ENCODE measurements around the gene KIF2A.

The KIF2A gene

DNA sequence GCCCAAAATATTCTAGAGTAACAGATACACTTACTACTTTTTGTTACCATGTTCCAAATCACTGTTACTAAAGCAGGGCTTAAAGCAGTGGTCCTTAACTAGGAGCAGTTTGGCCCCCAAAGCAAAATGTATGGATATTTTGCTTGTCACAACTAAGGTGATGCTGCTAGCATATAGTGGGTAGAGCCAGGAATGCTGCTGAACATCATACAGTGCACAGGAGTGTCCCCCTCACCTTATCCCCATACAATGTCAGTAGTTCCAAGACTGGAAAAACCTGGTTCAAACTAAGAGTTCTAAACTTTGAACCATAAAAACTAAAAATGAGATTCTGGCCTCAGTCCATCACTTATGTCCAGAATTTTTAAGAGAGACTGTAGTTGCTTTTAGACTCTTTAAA is 69.6 kb downstream of the KIF2A start:
- H3K36me3 ChIP-seq (ENCODE audit: control insufficient read depth, insufficient read depth, low read length): peaks cover 67% of the 10 kb centered on the region
- H3K4me3 ChIP-seq (ENCODE audit: extremely low read depth, insufficient read depth, low read length, poor library complexity, severe bottlenecking): no peak overlapping the region
- H3K27ac ChIP-seq (ENCODE audit: low read depth, low read length, severe bottlenecking): no peak overlapping the region
- no peaks in the 10 kb centered on the region for H3K4me1 ChIP-seq (ENCODE audit: control insufficient read depth, insufficient read depth, low read length, poor library complexity, severe bottlenecking)
- H3K9me3 ChIP-seq (ENCODE audit: control insufficient read depth, low read length): no peaks in the 10 kb centered on the region

DNA sequence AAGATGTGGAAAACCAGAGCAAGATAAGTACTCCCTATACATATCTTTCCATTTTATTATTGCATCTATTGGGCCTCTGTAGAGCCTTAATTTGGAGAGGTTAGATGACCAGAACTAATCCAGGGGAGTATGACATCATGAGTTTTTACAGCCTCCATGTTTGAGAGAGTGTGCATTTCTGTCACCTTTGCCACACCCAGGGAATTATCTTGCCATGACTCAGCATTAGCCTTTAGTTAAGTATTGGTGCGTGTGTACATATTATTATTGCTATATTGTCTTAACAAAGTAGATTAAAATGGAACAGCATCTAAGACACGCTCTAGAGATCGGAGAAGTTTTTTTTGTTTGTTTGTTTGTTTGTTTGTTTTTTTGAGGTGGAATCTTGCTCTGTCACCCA is 70.1 kb downstream of the KIF2A start:
- no CpG with 5 or more reads among the region's 3 CpGs for WGBS, 2 experiments (ENCODE audit: insufficient coverage in 2 of 2)
- Histone ChIP-seq H3K27ac (ENCODE audit: low read depth, low read length, severe bottlenecking) (no peak overlapping the region), H3K36me3 (ENCODE audit: control insufficient read depth, insufficient read depth, low read length) (peaks cover 72% of the 10 kb centered on the region)

GRCh38 chr5:62385131-62385530 is 79.1 kb downstream of the KIF2A start:
- H3K27ac ChIP-seq (ENCODE audit: low read depth, low read length, severe bottlenecking): peak overlapping the region; percentile 17
- WGBS, 2 experiments (ENCODE audit: insufficient coverage in 2 of 2): 100% methylated on average over 3 of the region's 4 CpGs

More for the DNA sequence above, 70.1 kb downstream of the KIF2A start:
- Histone ChIP-seq H3K4me1 (ENCODE audit: control insufficient read depth, insufficient read depth, low read length, poor library complexity, severe bottlenecking) (no peaks in the 10 kb centered on the region), H3K9me3 (ENCODE audit: control insufficient read depth, low read length) (no peaks in the 10 kb centered on the region), H3K4me3 (ENCODE audit: extremely low read depth, insufficient read depth, low read length, poor library complexity, severe bottlenecking) (no peak overlapping the region)

DNA sequence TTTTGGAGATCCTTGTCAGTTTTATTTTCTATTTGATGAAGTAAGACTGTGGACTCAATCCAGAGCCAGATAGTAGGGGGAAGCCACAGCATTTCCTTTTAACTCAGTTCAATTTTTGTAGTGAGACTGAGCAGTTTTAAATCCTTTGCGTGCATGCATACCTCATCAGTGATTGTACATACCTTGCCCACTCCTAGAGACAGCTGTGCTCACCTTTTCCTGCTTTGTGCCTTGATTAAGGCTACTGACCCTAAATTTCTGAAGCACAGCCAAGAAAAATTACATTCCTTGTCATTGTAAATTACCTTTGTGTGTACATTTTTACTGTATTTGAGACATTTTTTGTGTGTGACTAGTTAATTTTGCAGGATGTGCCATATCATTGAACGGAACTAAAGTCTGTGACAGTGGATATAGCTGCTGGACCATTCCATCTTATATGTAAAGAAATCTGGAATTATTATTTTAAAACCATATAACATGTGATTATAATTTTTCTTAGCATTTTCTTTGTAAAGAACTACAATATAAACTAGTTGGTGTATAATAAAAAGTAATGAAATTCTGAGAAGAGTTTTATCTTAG is 79.9 kb downstream of the KIF2A start:
- Histone ChIP-seq H3K4me1 (ENCODE audit: control insufficient read depth, insufficient read depth, low read length, poor library complexity, severe bottlenecking) (no peaks in the 10 kb centered on the region), H3K36me3 (ENCODE audit: control insufficient read depth, insufficient read depth, low read length) (peaks cover 82% of the 10 kb centered on the region), H3K9me3 (ENCODE audit: control insufficient read depth, low read length) (no peaks in the 10 kb centered on the region), H3K4me3 (ENCODE audit: extremely low read depth, insufficient read depth, low read length, poor library complexity, severe bottlenecking) (no peak overlapping the region), H3K27ac (ENCODE audit: low read depth, low read length, severe bottlenecking) (no peak overlapping the region)
- WGBS, 2 experiments (ENCODE audit: insufficient coverage in 2 of 2): 88% methylated on average over 1 of the region's 2 CpGs; no CpG with 5 or more reads in 1 of the 2 experiments

More at GRCh38 chr5:62385131-62385530, 79.1 kb downstream of the KIF2A start:
- Histone ChIP-seq H3K9me3 (ENCODE audit: control insufficient read depth, low read length) (no peaks in the 10 kb centered on the region), H3K4me1 (ENCODE audit: control insufficient read depth, insufficient read depth, low read length, poor library complexity, severe bottlenecking) (no peaks in the 10 kb centered on the region), H3K36me3 (ENCODE audit: control insufficient read depth, insufficient read depth, low read length) (peaks cover 84% of the 10 kb centered on the region), H3K4me3 (ENCODE audit: extremely low read depth, insufficient read depth, low read length, poor library complexity, severe bottlenecking) (no peak overlapping the region)

GRCh38 chr5:62386824-62387223 is 80.8 kb downstream of the KIF2A start:
- Histone ChIP-seq H3K36me3 (ENCODE audit: control insufficient read depth, insufficient read depth, low read length) (peaks cover 77% of the 10 kb centered on the region), H3K9me3 (ENCODE audit: control insufficient read depth, low read length) (no peaks in the 10 kb centered on the region), H3K27ac (ENCODE audit: low read depth, low read length, severe bottlenecking) (no peak overlapping the region), H3K4me3 (ENCODE audit: extremely low read depth, insufficient read depth, low read length, poor library complexity, severe bottlenecking) (no peak overlapping the region), H3K4me1 (ENCODE audit: control insufficient read depth, insufficient read depth, low read length, poor library complexity, severe bottlenecking) (no peaks in the 10 kb centered on the region)

GRCh38 chr5:62395210-62395950 is 89.4 kb downstream of the KIF2A start:
- H3K4me1 ChIP-seq (ENCODE audit: control insufficient read depth, insufficient read depth, low read length, poor library complexity, severe bottlenecking): no peaks in the 10 kb centered on the region
- no peaks in the 10 kb centered on the region for H3K9me3 ChIP-seq (ENCODE audit: control insufficient read depth, low read length)
- 100% methylated on average over 1 to 4 of the region's 5 CpGs for WGBS, 2 experiments (ENCODE audit: insufficient coverage in 2 of 2)
- H3K36me3 ChIP-seq (ENCODE audit: control insufficient read depth, insufficient read depth, low read length): peaks cover 75% of the 10 kb centered on the region
- no peak overlapping the region for H3K4me3 ChIP-seq (ENCODE audit: extremely low read depth, insufficient read depth, low read length, poor library complexity, severe bottlenecking)
- H3K27ac ChIP-seq (ENCODE audit: low read depth, low read length, severe bottlenecking): no peak overlapping the region

DNA sequence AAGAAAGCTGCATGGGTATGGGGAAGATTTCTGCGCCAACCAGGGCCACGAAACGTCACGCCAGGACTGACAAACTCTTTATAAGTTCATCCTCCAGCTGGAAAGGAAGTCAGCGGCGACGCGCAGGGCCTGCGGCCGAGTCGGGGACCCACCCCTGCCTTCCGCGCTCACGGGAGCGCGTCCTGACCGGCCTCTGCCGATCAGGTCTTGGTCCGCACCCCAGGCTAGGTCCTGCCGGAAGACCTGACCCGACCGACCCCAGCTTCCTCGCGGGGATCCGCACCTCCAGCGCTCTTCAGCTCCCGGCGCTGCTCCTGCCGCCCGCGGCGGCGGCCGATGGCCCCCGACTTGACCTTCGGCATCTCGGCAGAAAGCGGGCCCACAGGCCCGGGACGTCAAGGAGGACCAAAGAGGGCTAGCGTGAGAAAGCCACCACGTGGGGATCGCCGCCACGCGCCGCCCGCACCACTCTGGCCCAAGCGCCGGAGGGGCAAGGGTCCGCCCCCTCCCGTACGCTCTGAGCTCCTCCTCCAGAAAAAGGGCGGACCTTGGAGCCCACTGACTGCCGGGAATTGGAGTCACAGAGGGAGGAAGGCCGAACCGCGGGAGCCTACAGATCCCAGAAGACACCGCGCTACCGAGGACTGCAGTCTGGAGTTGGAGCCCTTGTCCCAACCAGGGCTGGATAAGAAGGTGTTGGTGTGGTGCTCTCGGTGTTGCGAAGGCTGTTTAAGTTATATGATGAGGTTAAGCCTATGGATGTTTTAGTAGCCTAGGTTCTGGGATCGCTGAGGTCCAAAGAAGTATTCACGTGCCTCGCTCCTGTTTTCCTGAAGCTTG is 97.6 kb downstream of the KIF2A start, which contains the start of gene DIMT1:
TSS of gene DIMT1 (minus strand) at position 495 of the 840 bp plus-strand sequence. CDS start at position 362, 133 bp downstream.
- H3K4me1 ChIP-seq (ENCODE audit: control insufficient read depth, insufficient read depth, low read length, poor library complexity, severe bottlenecking): peaks cover 7% of the 10 kb centered on the region
- no peaks in the 10 kb centered on the region for H3K9me3 ChIP-seq (ENCODE audit: control insufficient read depth, low read length)
- peak within 1 kb of the TSS; percentile 79 for H3K4me3 ChIP-seq (ENCODE audit: extremely low read depth, insufficient read depth, low read length, poor library complexity, severe bottlenecking)
- H3K36me3 ChIP-seq (ENCODE audit: control insufficient read depth, insufficient read depth, low read length): peaks cover 29% of the 10 kb centered on the region
- 0% methylated on average over 64 to 66 of the region's 66 CpGs for WGBS, 2 experiments (ENCODE audit: insufficient coverage in 2 of 2)
- peak within 1 kb of the TSS; percentile 90 for H3K27ac ChIP-seq (ENCODE audit: low read depth, low read length, severe bottlenecking)

GRCh38 chr5:62412549-62413329 is 106.7 kb downstream of the KIF2A start, which contains the start of gene IPO11:
TSS of gene IPO11 (plus strand) at chr5:62412763. CDS start at chr5:62437280, 24,517 bp downstream.
- whole genome bisulfite sequencing, 2 experiments (ENCODE audit: insufficient coverage in 2 of 2): 0% methylated on average over 52 to 54 of the region's 66 CpGs
- Histone ChIP-seq H3K36me3 (ENCODE audit: control insufficient read depth, insufficient read depth, low read length) (peaks cover 7% of the 10 kb centered on the region), H3K9me3 (ENCODE audit: control insufficient read depth, low read length) (no peaks in the 10 kb centered on the region), H3K4me3 (ENCODE audit: extremely low read depth, insufficient read depth, low read length, poor library complexity, severe bottlenecking) (peak within 1 kb of the TSS; percentile 95), H3K27ac (ENCODE audit: low read depth, low read length, severe bottlenecking) (peak within 1 kb of the TSS; percentile 96), H3K4me1 (ENCODE audit: control insufficient read depth, insufficient read depth, low read length, poor library complexity, severe bottlenecking) (peaks cover 4% of the 10 kb centered on the region)

- Histone ChIP-seq H3K4me3 (ENCODE audit: extremely low read depth, insufficient read depth, low read length, poor library complexity, severe bottlenecking) (peak overlapping the region; percentile 95), H3K36me3 (ENCODE audit: control insufficient read depth, insufficient read depth, low read length) (peaks cover 14% of the 10 kb centered on the region), H3K27ac (ENCODE audit: low read depth, low read length, severe bottlenecking) (no peak overlapping the region), H3K9me3 (ENCODE audit: control insufficient read depth, low read length) (no peaks in the 10 kb centered on the region), H3K4me1 (ENCODE audit: control insufficient read depth, insufficient read depth, low read length, poor library complexity, severe bottlenecking) (peaks cover 4% of the 10 kb centered on the region)
- WGBS, 2 experiments (ENCODE audit: insufficient coverage in 2 of 2): 80% methylated on average over 1 of the region's 3 CpGs; no CpG with 5 or more reads in 1 of the 2 experiments
Observed at GRCh38 chr5:62413711-62414110, 107.7 kb downstream of the KIF2A start.

GRCh38 chr5:62418462-62419076 is 112.6 kb downstream of the KIF2A start:
- H3K4me1 ChIP-seq (ENCODE audit: control insufficient read depth, insufficient read depth, low read length, poor library complexity, severe bottlenecking): peaks cover 4% of the 10 kb centered on the region
- H3K36me3 ChIP-seq (ENCODE audit: control insufficient read depth, insufficient read depth, low read length): peaks cover 25% of the 10 kb centered on the region
- H3K9me3 ChIP-seq (ENCODE audit: control insufficient read depth, low read length): no peaks in the 10 kb centered on the region
- H3K27ac ChIP-seq (ENCODE audit: low read depth, low read length, severe bottlenecking): no peak overlapping the region
- no peak overlapping the region for H3K4me3 ChIP-seq (ENCODE audit: extremely low read depth, insufficient read depth, low read length, poor library complexity, severe bottlenecking)
- WGBS, 2 experiments (ENCODE audit: insufficient coverage in 2 of 2): 80 to 89% methylated on average over 1 of the region's 4 CpGs

Measured in mesodermal cell (in vitro differentiated cells).